D721Med (cell line): ENCODE data around the gene MNT.

Experiments
- DNase-seq: peaks from one replicate; pipeline ENCODE4 v3.0.0; 2011; ENCODE audit warnings: low spot score; ENCODE audit not compliant: insufficient read length
- FAIRE-seq: peaks from 2 replicates; lab custom pipeline; 2011; peaks lifted over from hg19 to GRCh38; lab: Jason Lieb, UNC
- TF ChIP-seq, protein P1 (sequence below): IDR thresholded peaks from 2 replicates; pipeline ENCODE4 v1.5.1; 2012; ENCODE audit warnings: mild to moderate bottlenecking, control low read depth; ENCODE audit not compliant: insufficient read depth; ENCODE audit errors: missing control alignments

MNT gene

DNA sequence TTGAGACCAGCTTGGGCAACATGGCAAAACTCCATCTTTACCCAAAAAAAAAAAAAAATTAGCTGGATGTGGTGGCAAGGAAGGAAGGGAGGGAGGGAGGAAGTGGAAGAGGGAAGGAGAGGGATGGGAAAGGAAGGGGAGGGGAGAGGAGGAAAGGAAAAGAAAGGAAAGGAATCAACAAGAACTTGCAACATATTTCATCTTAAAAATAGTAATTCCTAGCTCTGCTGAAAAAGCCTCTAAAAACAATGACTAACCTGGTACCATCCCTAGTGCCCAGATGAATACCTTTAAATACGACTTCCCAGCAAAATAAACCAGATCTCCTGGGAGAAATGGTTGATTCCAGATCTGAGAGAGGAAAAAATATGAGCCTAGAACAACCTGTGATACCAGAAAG is 27.1 kb upstream of the MNT start:
- no peak for DNase-seq
- TF ChIP-seq, protein P1, sequence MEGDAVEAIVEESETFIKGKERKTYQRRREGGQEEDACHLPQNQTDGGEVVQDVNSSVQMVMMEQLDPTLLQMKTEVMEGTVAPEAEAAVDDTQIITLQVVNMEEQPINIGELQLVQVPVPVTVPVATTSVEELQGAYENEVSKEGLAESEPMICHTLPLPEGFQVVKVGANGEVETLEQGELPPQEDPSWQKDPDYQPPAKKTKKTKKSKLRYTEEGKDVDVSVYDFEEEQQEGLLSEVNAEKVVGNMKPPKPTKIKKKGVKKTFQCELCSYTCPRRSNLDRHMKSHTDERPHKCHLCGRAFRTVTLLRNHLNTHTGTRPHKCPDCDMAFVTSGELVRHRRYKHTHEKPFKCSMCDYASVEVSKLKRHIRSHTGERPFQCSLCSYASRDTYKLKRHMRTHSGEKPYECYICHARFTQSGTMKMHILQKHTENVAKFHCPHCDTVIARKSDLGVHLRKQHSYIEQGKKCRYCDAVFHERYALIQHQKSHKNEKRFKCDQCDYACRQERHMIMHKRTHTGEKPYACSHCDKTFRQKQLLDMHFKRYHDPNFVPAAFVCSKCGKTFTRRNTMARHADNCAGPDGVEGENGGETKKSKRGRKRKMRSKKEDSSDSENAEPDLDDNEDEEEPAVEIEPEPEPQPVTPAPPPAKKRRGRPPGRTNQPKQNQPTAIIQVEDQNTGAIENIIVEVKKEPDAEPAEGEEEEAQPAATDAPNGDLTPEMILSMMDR, result no peak
- no peak for FAIRE-seq

DNA sequence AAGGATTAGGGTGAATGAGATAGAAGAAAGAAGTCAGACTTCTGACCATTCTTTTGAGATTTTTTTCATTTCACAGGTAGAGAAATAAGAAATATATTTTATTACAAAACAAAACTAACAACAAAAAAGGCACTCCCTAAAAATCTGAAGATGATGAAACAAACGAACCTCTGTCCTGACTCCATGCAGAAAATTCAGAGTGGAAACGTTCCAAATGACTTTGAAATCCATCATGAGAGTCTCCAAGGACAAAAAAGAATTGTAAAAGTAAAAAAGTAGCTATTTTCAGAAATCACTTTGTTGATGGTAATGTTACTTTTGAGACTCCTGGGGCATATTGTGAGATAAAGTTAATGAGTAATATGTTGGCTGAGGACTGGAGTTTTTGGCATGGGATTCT is 26.4 kb upstream of the MNT start:
- TF ChIP-seq, protein P1, result no peak
- DNase-seq (no peak), FAIRE-seq (no peak)

GRCh38 chr17:2423271-2423670 is 22.4 kb upstream of the MNT start:
- TF ChIP-seq, protein P1, result no peak
- peak; percentile 83 for DNase-seq
- peak; percentile 99 for FAIRE-seq

GRCh38 chr17:2421315-2422147 is 20.7 kb upstream of the MNT start:
- TF ChIP-seq, protein P1, result peak; percentile 39
- DNase-seq, result peak; percentile 57
- no peak for FAIRE-seq

DNA sequence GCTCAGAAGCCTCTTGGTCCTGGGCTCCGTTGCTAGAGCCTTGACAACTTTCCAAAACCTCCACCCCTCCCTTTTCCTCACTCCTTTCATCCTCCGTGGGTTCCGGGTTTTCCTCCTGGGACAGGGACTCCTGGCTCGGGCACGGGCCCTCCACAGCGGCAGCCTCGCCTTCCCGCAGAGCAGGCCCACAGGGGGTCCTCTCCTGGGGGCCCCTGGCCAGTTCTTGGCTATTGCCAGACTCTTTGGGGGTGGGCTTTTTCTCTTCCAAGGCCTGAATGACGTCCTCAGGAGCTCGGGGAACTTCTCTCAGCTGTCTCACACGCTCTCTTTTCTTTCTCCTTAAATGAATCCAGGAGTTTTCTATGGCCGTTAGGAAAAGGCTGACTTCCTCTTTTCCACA is 19.3 kb upstream of the MNT start:
- FAIRE-seq, result no peak
- TF ChIP-seq, protein P1, result no peak
- DNase-seq, result no peak

- TF ChIP-seq, protein P1, result no peak
- FAIRE-seq (no peak), DNase-seq (no peak)
Observed at GRCh38 chr17:2419486-2419885, 18.6 kb upstream of the MNT start.

DNA sequence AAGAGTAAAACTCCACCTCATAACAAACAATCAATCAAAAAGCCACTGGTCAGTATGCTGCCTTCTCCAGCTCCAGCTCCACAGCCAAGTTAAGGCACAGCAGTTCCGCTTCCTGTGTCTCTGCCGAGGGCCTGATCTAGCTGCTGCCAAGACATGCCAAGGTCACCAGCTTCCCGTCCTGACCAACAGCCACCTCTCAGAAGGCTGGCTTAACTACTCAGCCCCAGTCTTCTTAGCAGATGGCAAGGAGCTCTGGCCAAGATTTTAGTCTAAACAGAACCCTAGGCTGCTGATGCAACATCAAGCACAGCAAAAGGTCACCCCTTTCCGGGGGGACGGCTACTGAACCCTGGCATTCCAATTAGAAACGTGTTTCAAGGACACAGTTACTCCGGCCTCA is 17.7 kb upstream of the MNT start:
- DNase-seq (no peak), FAIRE-seq (no peak)
- TF ChIP-seq, protein P1, result no peak
